Mesendoderm (in vitro differentiated cells): Measurements from ENCODE around the gene CDC42BPA. TPM values are rescaled to one million over a fixed set of nuclear protein-coding genes. Genes with fewer than 3 reads are reported as not detected.

ENCODE experiments used
- DNase-seq: peaks from one replicate; pipeline ENCODE4 v3.0.0; 2013
- H2AK5ac ChIP-seq: 2 replicates; pipeline ENCODE4 v1.6.1; 2013; ENCODE audit warnings: low read length, inconsistent platforms
- H2BK120ac ChIP-seq: 2 replicates; pipeline ENCODE4 v1.6.1; 2013; ENCODE audit warnings: low read depth, mild to moderate bottlenecking, low read length, moderate library complexity, mixed read lengths
- H2BK15ac ChIP-seq: replicated peaks from 2 replicates; pipeline ENCODE4 v1.6.1; 2013; ENCODE audit warnings: low read depth, mild to moderate bottlenecking, moderate library complexity
- H2BK5ac ChIP-seq: 2 replicates; pipeline ENCODE4 v1.6.1; 2013; ENCODE audit warnings: low read length, inconsistent platforms
- H3K18ac ChIP-seq: 2 replicates; pipeline ENCODE4 v1.6.1; 2013; ENCODE audit warnings: mild to moderate bottlenecking, low read length, mixed read lengths
- H3K23ac ChIP-seq: one replicate; pipeline ENCODE4 v1.6.1; 2013; ENCODE audit warnings: low read length
- H3K27ac ChIP-seq: 2 replicates; pipeline ENCODE4 v1.5.1; 2013; ENCODE audit warnings: low read depth, mild to moderate bottlenecking, inconsistent platforms, low read length, moderate library complexity
- H3K27me3 ChIP-seq: 2 replicates; pipeline ENCODE4 v1.6.1; 2013; ENCODE audit warnings: low read length, control low read depth, mild to moderate bottlenecking, inconsistent platforms; ENCODE audit not compliant: insufficient read depth, poor library complexity
- H3K36me3 ChIP-seq: 2 replicates; pipeline ENCODE4 v1.6.1; 2013; ENCODE audit warnings: low read length, inconsistent platforms; ENCODE audit not compliant: control insufficient read depth, insufficient read depth
- H3K4ac ChIP-seq: one replicate; pipeline ENCODE4 v1.6.1; 2013; ENCODE audit warnings: low read depth, mild to moderate bottlenecking, low read length, moderate library complexity
- H3K4me1 ChIP-seq: 2 replicates; pipeline ENCODE4 v1.6.1; 2013; ENCODE audit warnings: low read depth, low read length, inconsistent platforms; ENCODE audit not compliant: control insufficient read depth
- H3K4me2 ChIP-seq: 2 replicates; pipeline ENCODE4 v1.6.1; 2013; ENCODE audit warnings: low read length
- H3K4me3 ChIP-seq: 2 replicates; pipeline ENCODE4 v1.5.1; 2013; ENCODE audit warnings: mild to moderate bottlenecking, low read length
- H3K56ac ChIP-seq: one replicate; pipeline ENCODE4 v1.6.1; 2013; ENCODE audit warnings: low read length
- H3K79me1 ChIP-seq: 2 replicates; pipeline ENCODE4 v1.6.1; 2013; ENCODE audit warnings: low read length, inconsistent platforms
- H3K79me2 ChIP-seq: 2 replicates; pipeline ENCODE4 v1.6.1; 2013; ENCODE audit warnings: mild to moderate bottlenecking, low read length; ENCODE audit not compliant: control insufficient read depth, insufficient read depth
- H3K9ac ChIP-seq: 2 replicates; pipeline ENCODE4 v1.6.1; 2013; ENCODE audit warnings: low read length, inconsistent platforms
- H4K5ac ChIP-seq: one replicate; pipeline ENCODE4 v1.6.1; 2013; ENCODE audit warnings: low read length
- H4K8ac ChIP-seq: one replicate; pipeline ENCODE4 v1.6.1; 2013; ENCODE audit warnings: low read depth, mild to moderate bottlenecking, control low read depth, low read length, moderate library complexity
- WGBS: extraction: QIAGEN DNeasy Blood & Tissue Kit; methylation state at CpG from one replicate; pipeline ENCODE4 v1.1.7; 2013; ENCODE audit warnings: low lambda C conversion rate, missing lambda C conversion rate; ENCODE audit not compliant: insufficient coverage; ENCODE audit errors: extremely low coverage; 5-methylcytosine and 5-hydroxymethylcytosine counted together
- polyA plus RNA-seq, 2 experiments: library from polyadenylated mRNA; stranded (reverse); fragments of 200-250 nt; gene quantifications; one replicate each; pipeline ENCODE4 v1.2.3, GENCODE V29; 2013

Gene CDC42BPA, protein sequence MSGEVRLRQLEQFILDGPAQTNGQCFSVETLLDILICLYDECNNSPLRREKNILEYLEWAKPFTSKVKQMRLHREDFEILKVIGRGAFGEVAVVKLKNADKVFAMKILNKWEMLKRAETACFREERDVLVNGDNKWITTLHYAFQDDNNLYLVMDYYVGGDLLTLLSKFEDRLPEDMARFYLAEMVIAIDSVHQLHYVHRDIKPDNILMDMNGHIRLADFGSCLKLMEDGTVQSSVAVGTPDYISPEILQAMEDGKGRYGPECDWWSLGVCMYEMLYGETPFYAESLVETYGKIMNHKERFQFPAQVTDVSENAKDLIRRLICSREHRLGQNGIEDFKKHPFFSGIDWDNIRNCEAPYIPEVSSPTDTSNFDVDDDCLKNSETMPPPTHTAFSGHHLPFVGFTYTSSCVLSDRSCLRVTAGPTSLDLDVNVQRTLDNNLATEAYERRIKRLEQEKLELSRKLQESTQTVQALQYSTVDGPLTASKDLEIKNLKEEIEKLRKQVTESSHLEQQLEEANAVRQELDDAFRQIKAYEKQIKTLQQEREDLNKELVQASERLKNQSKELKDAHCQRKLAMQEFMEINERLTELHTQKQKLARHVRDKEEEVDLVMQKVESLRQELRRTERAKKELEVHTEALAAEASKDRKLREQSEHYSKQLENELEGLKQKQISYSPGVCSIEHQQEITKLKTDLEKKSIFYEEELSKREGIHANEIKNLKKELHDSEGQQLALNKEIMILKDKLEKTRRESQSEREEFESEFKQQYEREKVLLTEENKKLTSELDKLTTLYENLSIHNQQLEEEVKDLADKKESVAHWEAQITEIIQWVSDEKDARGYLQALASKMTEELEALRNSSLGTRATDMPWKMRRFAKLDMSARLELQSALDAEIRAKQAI (N-terminal part only)
- 9.7 TPM for polyA plus RNA-seq (2013, experiment 1 of 2)
- polyA plus RNA-seq (2013, experiment 2 of 2) = 10.0 TPM

DNA sequence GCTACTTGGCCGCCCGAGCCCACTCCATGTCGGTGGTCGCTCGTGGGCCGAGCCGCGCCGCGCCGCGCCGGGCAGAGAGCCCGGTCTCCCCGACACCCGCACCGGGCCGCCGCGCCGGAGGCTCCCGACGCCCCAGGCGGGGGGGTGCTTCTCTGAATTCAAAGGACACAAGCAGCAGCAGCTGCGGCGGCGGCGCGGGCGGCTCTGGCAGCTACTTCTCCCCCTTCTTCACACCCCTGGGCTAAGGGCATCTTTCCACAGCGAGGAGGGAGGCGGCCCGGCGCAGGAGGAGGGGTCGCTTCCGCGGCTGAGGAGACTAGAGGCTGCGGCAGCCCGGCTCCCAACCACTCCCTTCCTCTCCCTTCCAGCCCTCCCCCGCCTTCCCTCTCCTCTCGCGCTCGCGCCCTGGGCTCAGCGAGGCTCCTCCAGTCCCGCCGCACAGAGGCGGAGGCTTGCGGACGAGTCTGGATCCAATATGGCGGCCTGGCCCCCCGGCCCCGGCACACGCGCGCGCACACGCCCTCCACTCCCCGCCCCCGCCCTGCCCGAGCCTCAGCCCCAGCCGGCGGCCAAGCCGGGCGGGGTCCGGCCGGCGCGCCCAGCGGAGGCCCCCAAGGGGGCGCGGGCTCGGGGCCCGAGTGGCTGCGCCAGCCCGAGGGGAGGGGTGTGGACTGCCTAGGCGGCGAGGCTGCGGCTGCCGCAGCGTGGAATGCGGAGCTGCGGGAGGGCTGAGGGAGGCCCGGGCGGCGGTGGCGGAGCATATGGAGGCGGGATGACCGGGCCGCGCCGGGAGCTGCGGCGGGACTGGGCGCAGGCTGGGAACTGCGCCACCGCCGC lies at the start of gene CDC42BPA:
TSS of gene CDC42BPA (minus strand) at position 477 of the 837 bp plus-strand sequence. CDS start 1,310 bp downstream, outside the sequence.
- Histone ChIP-seq H4K8ac (peak within 1 kb of the TSS; percentile 90), H3K27ac (peak within 1 kb of the TSS; percentile 99), H3K4me2 (peak within 1 kb of the TSS; percentile 78), H3K4ac (peak within 1 kb of the TSS; percentile 97), H3K36me3 (no peaks in the 10 kb centered on the region), H3K23ac (no peak within 1 kb of the TSS), H3K4me1 (no peaks in the 10 kb centered on the region), H4K5ac (no peak within 1 kb of the TSS), H3K27me3 (no peaks in the 10 kb centered on the region), H3K4me3 (peak within 1 kb of the TSS; percentile 70), H3K18ac (peak within 1 kb of the TSS; percentile 91), H3K79me2 (peaks cover 8% of the 10 kb centered on the region), H3K9ac (peak within 1 kb of the TSS; percentile 82), H2BK5ac (peak within 1 kb of the TSS; percentile 51), H2BK120ac (peak within 1 kb of the TSS; percentile 65), H2AK5ac (no peak within 1 kb of the TSS), H3K56ac (peak within 1 kb of the TSS; percentile 93), H2BK15ac (peak within 1 kb of the TSS; percentile 89), H3K79me1 (no peaks in the 10 kb centered on the region)
- DNase-seq = peak; percentile 94
- WGBS = no CpG with 5 or more reads among the region's 98 CpGs

DNA sequence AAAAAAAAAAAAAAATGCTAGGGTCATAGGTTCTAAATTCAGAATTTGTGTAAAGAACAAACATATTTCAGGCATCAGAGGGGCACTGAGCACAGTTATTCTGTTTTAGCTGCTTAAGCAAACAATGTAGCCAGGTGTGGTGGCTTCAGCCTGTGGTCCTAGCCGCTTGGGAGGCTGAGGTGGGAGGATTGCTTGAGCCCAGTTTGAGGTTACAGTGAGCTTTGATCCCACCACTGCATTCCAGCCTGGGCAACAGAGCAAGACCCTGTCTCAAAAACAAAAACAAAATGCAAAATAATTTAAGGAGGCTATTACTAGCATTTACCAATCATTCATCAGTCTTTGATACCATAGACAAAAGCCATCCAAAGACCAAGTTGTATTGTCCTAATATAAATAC lies 49.7 kb upstream of the CDC42BPA start:
- no peak for DNase-seq

DNA sequence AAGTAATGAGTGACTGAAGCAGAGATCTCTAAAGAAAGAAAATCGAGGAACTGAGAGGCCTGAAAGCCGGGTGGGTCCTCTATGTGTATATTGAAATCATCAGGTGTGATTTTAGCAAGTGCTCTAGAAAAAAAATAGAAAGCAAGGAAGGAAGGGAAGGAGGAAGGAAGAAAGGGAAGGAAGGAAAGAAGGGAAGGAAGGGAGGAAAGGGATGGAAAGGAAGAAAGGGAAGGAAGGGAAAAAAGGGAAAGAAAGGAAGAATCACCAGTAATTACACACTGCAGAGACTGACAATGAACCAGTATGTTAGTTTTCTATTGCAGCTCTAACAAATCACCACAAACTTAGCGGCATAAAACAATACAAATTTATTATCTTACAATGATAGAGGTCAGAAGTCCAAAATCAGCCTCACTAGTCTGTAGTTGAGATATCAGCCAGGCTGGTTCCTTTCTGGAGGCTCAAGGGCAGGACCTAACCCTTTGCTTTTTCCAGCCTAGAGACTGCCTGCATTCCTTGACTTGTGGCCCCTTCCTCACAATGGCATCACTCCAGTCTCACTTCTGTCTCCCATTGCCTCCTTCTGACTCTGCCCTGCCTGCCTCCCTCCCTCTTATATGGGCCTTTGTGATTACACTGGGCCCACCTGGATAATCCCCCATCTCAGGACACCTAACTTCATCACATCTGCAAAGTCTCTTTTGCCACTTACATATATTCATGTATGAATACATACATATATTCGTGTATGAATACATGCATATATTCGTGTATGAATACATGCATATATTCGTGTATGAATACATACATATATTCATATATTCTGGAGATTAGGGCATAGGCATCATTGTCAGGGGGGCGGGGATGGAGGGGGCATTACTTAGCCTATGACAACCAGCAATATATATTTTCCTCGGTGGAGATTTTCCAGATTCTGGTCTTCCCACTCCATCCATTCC lies 47.5 kb upstream of the CDC42BPA start:
- no peak overlapping the region for H2BK120ac ChIP-seq
- DNase-seq = no peak
- no peak overlapping the region for H2AK5ac ChIP-seq
- no peak overlapping the region for H3K27ac ChIP-seq
- no peaks in the 10 kb centered on the region for H3K27me3 ChIP-seq
- H3K4ac ChIP-seq = no peak overlapping the region
- H3K4me1 ChIP-seq = no peaks in the 10 kb centered on the region
- H3K4me2 ChIP-seq = no peak overlapping the region
- no peak overlapping the region for H3K4me3 ChIP-seq
- no peak overlapping the region for H3K56ac ChIP-seq
- no peaks in the 10 kb centered on the region for H3K79me2 ChIP-seq
- H2BK5ac ChIP-seq = no peak overlapping the region
- WGBS = no CpG with 5 or more reads among the region's 8 CpGs
- H3K36me3 ChIP-seq = no peaks in the 10 kb centered on the region
- no peak overlapping the region for H3K9ac ChIP-seq
- no peak overlapping the region for H3K18ac ChIP-seq
- H2BK15ac ChIP-seq = no peak overlapping the region
- H4K8ac ChIP-seq = no peak overlapping the region
- H3K79me1 ChIP-seq = no peaks in the 10 kb centered on the region
- H3K23ac ChIP-seq = no peak overlapping the region
- H4K5ac ChIP-seq = no peak overlapping the region

More for the DNA sequence above, 49.7 kb upstream of the CDC42BPA start:
- no peak overlapping the region for H3K56ac ChIP-seq
- H3K4me1 ChIP-seq = no peaks in the 10 kb centered on the region
- no peak overlapping the region for H3K23ac ChIP-seq
- H3K4ac ChIP-seq = no peak overlapping the region
- H3K79me2 ChIP-seq = no peaks in the 10 kb centered on the region
- H3K4me2 ChIP-seq = no peak overlapping the region
- H4K5ac ChIP-seq = no peak overlapping the region
- H2BK120ac ChIP-seq = no peak overlapping the region
- no peak overlapping the region for H4K8ac ChIP-seq
- H3K9ac ChIP-seq = no peak overlapping the region
- no peak overlapping the region for H2AK5ac ChIP-seq
- H3K36me3 ChIP-seq = no peaks in the 10 kb centered on the region
- no peak overlapping the region for H2BK15ac ChIP-seq
- H3K4me3 ChIP-seq = no peak overlapping the region
- no peaks in the 10 kb centered on the region for H3K27me3 ChIP-seq
- H3K27ac ChIP-seq = no peak overlapping the region
- no peak overlapping the region for H2BK5ac ChIP-seq
- H3K18ac ChIP-seq = no peak overlapping the region
- no peaks in the 10 kb centered on the region for H3K79me1 ChIP-seq
- WGBS = no CpG with 5 or more reads among the region's 1 CpG

DNA sequence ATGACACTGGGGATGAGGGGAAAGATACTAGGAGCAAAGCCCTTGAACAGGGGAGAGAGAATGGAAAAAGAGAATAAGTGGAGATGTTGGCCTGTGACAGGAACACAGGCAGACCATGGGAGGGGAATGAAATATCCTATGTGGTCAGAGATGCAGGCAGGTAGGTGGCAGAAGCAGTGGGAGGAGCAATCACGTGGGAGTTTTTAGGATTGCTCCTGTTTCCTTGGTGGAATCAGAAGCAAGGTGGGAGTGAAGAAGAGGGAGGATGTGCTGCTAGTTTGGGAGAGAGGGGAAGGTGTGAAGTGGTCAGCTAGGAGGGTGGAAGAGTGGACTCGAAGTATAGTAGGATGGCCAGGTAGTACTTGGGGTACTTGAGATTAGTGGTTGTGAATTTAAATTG lies 46.4 kb upstream of the CDC42BPA start:
- no peak overlapping the region for H3K18ac ChIP-seq
- H2BK5ac ChIP-seq = no peak overlapping the region
- DNase-seq = no peak
- H3K56ac ChIP-seq = no peak overlapping the region
- no peaks in the 10 kb centered on the region for H3K79me1 ChIP-seq
- H3K4me3 ChIP-seq = no peak overlapping the region
- WGBS = no CpG with 5 or more reads among the region's 2 CpGs
- H4K8ac ChIP-seq = no peak overlapping the region
- H3K79me2 ChIP-seq = no peaks in the 10 kb centered on the region
- H3K23ac ChIP-seq = no peak overlapping the region
- H2BK15ac ChIP-seq = no peak overlapping the region
- H3K36me3 ChIP-seq = no peaks in the 10 kb centered on the region
- no peak overlapping the region for H2AK5ac ChIP-seq
- H3K9ac ChIP-seq = no peak overlapping the region
- no peak overlapping the region for H2BK120ac ChIP-seq
- H3K27ac ChIP-seq = no peak overlapping the region
- H3K4ac ChIP-seq = no peak overlapping the region
- H3K4me2 ChIP-seq = no peak overlapping the region
- no peak overlapping the region for H4K5ac ChIP-seq
- no peaks in the 10 kb centered on the region for H3K4me1 ChIP-seq
- no peaks in the 10 kb centered on the region for H3K27me3 ChIP-seq
